HG03457 (cell line): ENCODE measurements around the gene ADAM8.
"Not testable (repeated sequence)": the region's sequence is repeated elsewhere in the genome, so short reads cannot be mapped to it uniquely, and the experiment has no call there.

Source experiments
- ATAC-seq: cut with Tn5 transposase; IDR thresholded peaks from one replicate; pipeline ENCODE4 v1.9.1; 2021; ENCODE audit warnings: moderate number of reproducible peaks; ENCODE audit not compliant: unreplicated experiment

The ADAM8 gene

DNA sequence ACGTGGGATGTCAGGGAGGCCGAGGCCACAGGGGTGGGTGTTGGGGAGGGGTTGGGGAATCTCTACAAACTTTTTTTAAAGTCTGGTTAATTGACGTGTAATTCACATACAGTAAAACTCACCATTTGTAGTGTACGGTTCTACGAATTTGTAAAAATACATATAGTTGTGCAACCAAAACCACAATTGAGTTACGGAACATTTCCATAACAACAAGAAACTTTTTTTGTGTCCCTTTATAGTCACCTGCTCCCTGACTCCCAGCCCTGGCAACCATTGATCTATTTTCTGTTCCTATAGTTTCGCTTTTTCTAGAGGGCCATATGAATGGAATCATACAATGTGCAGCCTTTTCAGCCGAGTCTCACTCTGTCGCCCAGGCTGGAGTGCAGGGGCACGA is 41.9 kb downstream of the ADAM8 start:
- ATAC-seq = not testable (repeated sequence)

DNA sequence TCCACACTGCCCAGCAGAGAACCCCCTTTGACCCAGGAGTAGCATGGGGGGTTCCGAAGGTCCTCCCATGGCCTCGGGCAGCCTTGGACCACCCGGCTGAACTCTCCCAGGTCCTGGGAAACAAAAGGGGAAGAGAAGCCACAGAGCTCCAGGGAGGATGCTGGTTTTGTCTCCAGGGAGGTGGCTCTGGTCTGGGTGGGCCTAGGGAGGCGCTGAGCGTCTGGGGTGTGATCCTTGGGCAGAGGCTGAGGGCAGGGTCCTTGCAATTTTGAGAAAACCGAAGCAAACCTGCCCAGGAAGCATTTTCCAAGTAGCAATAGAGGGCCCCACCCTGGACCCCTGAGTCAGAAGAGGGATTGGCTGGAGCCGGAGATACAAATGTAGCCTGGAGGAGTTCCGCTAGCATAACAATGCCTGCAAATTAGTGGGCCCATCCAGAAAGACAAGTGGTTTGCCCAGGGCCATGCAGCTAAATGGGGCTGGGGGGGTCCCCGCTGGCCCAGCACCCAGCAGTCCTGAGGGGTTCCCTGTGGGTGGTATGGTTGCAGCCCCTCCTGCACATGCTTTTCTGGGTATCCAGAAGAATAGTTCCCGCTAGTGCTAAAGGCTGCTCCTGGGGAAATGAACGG is 44.6 kb downstream of the ADAM8 start:
- no peak for ATAC-seq

GRCh38 chr10:133231244-133231945 is 45.3 kb downstream of the ADAM8 start:
- no peak for ATAC-seq

- ATAC-seq = no peak
Measured at GRCh38 chr10:133230387-133231195, 46.1 kb downstream of the ADAM8 start.

GRCh38 chr10:133230044-133230361 is 46.7 kb downstream of the ADAM8 start, which contains the start of gene UTF1:
UTF1 (plus strand) TSS chr10:133230217; CDS start chr10:133230289, 72 bp downstream.
- ATAC-seq = no peak

GRCh38 chr10:133229265-133230043 is 47.2 kb downstream of the ADAM8 start:
- ATAC-seq = no peak

DNA sequence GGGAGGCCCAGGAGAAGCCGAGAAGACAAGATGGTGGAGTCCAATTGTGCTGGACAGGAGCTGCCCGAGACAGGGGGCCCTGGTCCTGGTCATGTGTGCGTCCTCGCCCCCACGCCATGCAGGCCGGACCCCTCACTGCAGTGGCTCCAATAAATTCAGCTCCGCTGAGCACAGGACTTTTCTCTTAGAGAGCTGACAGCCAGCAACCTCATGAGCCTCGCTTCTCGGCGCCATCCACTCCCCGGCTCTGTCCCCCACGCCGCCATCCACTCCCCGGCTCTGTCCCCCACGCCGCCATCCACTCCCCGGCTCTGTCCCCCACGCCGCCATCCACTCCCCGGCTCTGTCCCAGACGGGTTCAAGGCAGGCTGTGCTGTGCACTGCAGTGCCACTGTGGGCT is 49.4 kb downstream of the ADAM8 start:
- ATAC-seq = no peak

- ATAC-seq = no peak
Measured at GRCh38 chr10:133226251-133226808, 50.3 kb downstream of the ADAM8 start.

DNA sequence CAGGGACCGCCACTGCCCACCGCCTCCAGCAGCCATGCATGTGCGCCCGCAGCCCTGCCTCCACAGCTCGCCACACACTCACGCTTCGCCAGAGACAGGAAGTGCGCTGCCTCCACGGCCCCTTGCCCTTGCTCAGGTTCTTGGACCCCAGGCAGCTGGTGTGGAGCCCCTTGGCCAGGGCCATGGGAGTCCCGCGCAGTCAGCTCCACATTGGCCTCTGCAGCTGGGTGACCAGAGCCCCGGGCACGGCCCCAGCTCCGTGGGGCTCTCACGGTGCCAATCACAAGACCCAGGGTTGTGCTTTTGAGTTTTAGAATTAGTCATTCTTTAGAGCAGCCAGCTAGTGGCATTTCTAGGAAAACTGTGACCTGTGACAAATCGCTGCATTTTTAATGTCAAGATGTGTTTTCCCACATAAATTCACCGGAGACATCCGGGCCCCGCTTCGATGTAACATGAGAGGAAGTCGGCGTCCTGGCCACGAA is 50.9 kb downstream of the ADAM8 start:
- ATAC-seq = no peak

GRCh38 chr10:133224756-133225372 is 51.8 kb downstream of the ADAM8 start:
- ATAC-seq = no peak

DNA sequence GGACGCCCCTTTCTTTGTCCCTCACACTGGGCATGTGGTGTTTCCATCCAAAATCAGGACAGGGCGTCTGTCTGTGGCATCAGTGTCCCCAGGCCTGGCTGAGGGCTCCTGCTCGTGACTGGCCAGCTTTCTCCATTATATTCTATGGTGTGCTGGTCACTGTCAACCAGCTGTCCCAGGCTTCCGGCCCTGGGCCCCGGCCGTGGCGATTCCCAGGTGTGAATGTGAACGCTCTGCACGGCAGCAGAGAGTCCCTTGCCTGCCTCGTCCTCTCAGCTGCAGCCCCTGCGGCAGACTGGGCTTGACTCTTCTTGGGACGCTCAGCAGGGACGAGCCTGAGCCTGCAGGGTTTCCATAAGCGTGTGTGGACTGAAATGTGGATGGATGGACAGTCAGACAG is 52.6 kb downstream of the ADAM8 start:
- no peak for ATAC-seq

- not testable (repeated sequence) for ATAC-seq
Measured at GRCh38 chr10:133221756-133222155, 54.9 kb downstream of the ADAM8 start.

- ATAC-seq = no peak
Measured at GRCh38 chr10:133221331-133221730, 55.3 kb downstream of the ADAM8 start.

DNA sequence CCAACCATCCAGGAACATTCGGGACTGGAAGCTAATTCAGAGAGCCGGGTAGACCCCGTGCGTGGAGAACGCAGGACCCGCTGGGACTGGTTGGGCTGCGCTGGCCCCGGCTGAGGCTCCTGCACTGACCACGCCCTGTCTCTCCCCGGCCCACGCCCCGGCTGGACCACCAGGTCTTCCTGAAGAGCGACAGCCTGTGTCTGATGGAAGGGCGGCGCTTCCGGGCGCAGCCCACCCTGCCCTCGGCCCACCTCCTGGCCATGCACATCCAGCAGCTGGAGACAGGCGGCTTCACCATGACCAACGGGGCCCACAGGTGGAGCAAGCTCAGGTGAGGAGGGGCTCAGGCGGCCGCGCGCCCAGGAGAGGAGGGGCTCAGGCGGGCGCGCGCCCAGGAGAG is 56.9 kb downstream of the ADAM8 start:
- no peak for ATAC-seq

DNA sequence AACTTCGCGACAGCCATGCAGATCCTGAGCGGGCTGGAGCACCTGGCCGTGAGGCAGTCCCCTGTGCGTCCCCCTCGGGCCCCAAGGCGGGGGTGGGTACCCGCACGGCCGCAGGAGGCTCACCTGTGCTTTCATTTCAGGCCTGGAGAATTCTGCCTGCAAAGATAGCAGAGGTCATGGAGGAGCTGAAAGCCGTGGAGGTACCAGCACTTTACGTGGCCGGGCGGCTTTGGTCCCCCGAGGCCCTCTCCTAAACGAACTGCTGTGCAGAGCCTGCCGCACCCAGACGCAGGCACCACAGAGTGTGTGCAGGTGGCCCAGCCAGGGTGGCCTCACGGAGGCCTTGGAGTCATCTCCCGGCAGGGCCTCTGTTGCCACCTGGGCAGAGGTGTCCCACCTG is 57.8 kb downstream of the ADAM8 start:
- no peak for ATAC-seq

DNA sequence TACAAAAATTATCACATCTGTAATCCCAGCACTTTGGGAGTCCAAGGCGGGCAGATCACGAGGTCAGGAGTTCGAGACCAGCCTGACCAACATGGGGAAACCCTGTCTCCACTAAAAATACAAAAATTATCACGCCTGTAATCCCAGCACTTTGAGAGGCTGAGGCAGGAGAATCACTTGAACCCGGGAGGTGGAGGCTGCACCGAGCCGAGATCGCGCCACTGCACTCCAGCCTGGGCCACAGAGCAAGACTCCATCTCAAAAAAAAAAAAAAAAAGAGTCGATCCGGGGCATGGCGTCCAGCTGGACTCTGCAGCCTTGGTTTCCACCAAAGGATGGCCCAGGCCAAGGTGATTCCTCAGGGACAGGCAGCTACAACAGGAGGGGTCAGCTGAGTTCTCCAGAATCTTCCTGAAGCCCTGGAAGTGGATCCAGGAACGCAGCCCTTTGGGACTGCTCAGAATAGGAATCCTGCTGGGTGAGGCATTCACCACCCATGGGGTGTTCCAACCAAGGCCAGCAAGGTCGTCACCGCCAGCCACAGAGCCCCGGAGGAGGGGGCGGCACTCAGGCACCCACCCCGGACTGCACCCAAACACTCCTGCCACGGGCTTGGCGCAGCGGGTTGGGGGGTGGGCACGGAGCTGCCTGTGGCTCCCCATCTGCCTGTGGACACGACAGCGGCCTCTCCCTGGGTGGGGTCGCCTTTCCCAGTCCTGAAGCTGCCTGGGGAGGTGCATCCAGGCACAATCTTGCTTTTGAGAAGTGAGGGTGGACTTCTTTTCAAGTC is 58.7 kb downstream of the ADAM8 start:
- ATAC-seq = no peak

DNA sequence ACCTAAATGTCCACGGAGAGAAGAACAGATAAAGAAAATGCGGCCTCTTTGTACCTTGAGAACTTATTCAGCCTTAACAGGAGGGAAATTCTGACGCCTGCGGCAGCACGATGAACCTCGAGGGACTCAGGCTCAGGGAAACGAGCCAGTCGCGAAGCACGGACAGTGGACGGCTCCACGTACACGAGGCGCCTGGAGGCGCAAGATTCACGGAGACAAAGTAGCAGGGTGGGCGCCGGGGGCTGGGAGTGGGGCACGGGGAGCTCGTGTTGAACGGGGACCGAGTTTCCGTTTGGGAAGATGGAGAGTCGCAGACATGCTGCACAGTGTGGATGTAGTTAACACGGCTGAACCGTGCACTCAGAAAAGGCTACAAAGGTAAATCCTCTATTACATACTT is 59.9 kb downstream of the ADAM8 start:
- ATAC-seq = no peak

DNA sequence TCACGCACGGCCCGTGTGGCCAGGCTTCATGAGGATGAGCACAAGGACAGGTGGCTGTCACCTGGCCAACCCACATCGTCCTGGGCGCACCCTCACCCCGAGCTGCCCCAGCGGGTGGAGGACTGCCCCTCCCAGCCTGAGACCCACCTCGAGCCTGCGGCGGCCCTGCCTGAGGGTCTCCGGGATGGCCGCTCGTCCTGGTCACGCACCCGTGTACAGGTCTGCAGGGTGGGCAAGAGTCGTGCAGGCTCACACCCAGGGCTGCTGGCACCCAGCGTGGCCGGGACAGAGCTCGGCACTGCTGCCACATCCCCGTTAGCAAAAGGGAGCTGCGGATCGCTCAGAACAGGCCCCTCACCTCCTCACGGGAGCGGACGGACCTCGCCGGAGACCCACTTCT is 61.1 kb downstream of the ADAM8 start:
- no peak for ATAC-seq
